Kidney (tissue), 14 donors: Measurements from ENCODE around the gene PPM1N. TPM values are rescaled to one million over a fixed set of nuclear protein-coding genes. Genes with fewer than 3 reads are reported as not detected.

Source experiments
- DNase-seq, 5 donors: peaks; one replicate each; pipeline ENCODE4 v3.0.0-alpha.2; 2013 to 2020
- FAIRE-seq: peaks from 2 replicates; lab custom pipeline; 2012; peaks lifted over from hg19 to GRCh38; lab: Jason Lieb, UNC
- H3K27ac ChIP-seq, 2 donors: one replicate each; pipeline ENCODE4 v1.7.0; 2013; ENCODE audit warnings: low read depth in 2 of 2, low read length in 2 of 2, inconsistent platforms in 1 of 2
- H3K27me3 ChIP-seq: one replicate; pipeline ENCODE4 v1.7.1; 2013; ENCODE audit warnings: low read length, inconsistent platforms; ENCODE audit not compliant: control insufficient read depth, insufficient read depth
- H3K36me3 ChIP-seq, 3 donors: one replicate each; pipeline versions ENCODE4 v1.7.0 to v1.7.1; 2013; ENCODE audit warnings: low read length in 3 of 3, control low read depth in 1 of 3, inconsistent platforms in 1 of 3; ENCODE audit not compliant: insufficient read depth in 3 of 3, control insufficient read depth in 2 of 3
- H3K4me1 ChIP-seq, 3 donors: one replicate each; pipeline versions ENCODE4 v1.7.0 to v1.7.1; 2013; ENCODE audit warnings: low read length in 3 of 3, inconsistent platforms in 1 of 3, low read depth in 1 of 3; ENCODE audit not compliant: control insufficient read depth in 2 of 3, insufficient read depth in 2 of 3
- H3K4me3 ChIP-seq, 3 donors: one replicate each; pipeline versions ENCODE4 v1.7.0 to v1.8.1; 2013; ENCODE audit warnings: low read length in 3 of 3, control low read depth in 1 of 3, inconsistent platforms in 1 of 3
- H3K9ac ChIP-seq, 3 donors: one replicate each; pipeline versions ENCODE4 v1.7.0 to v1.7.1; 2013; ENCODE audit warnings: low read length in 3 of 3, control low read depth in 1 of 3, inconsistent platforms in 1 of 3
- H3K9me3 ChIP-seq, 3 donors: one replicate each; pipeline versions ENCODE4 v1.7.0 to v1.7.1; 2013; ENCODE audit warnings: low read length in 3 of 3, control low read depth in 1 of 3, inconsistent platforms in 1 of 3; ENCODE audit not compliant: control insufficient read depth in 2 of 3, insufficient read depth in 1 of 3
- CTCF ChIP-seq: IDR thresholded peaks from 3 replicates; pipeline ENCODE4 v1.5.1; 2012; ENCODE audit warnings: mild to moderate bottlenecking, moderate library complexity, borderline replicate concordance; ENCODE audit not compliant: insufficient read depth; ENCODE audit errors: extremely low read depth
- intact Hi-C: fragments of 100-400 bp; cut with DNase I; formaldehyde crosslinking; loops from one replicate; pipeline ENCODE4 v1.11.1; 2022
- polyA plus RNA-seq: library from polyadenylated mRNA; stranded (reverse); fragments of 350-450 nt; fragmentation: Illumina TruSeq; extraction: RNeasy Lipid Tissue Mini Kit (QIAGEN cat#74804); gene quantifications from one replicate; pipeline ENCODE4 v1.2.3, GENCODE V29; 2014; ENCODE audit warnings: low read depth, low replicate concordance; ENCODE audit not compliant: insufficient read depth
- total RNA-seq: library from RNA; stranded (reverse); fragmentation: NEBNext Ultra II Directional; extraction: Animal tissue kit (Norgen Biotek cat#: 25700); gene quantifications from one replicate; pipeline ENCODE4 v1.2.1, GENCODE V29; 2021
- donor health status: control.
- donor health status: control.
- donor health status: control.
- donor health status: control.
- donor health status: control.
- donor health status: DM: yes; HTN: yes; CAD: no.
- donor health status: Normal renal cell carcinoma (clear cell type).

The PPM1N gene
- total and polyA plus RNA-seq, 2 donors from 2014 or later: 0.69 to 2.2 TPM

GRCh38 chr19:45477713-45478453 is 20.4 kb upstream of the PPM1N start:
- Histone ChIP-seq H3K9me3 (no peaks in the 10 kb centered on the region), H3K36me3 (no peaks in the 10 kb centered on the region), H3K4me3 (peak overlapping the region; percentile 60 to 94 (median 72)), H3K4me1 (peaks cover 0 to 6% (median 5%) of the 10 kb centered on the region in 3 donors), H3K27me3 (peaks cover 10% of the 10 kb centered on the region), H3K9ac (peak overlapping the region; percentile 12 to 70 (median 46)), H3K27ac (peak overlapping the region in 1 of 2 donors; percentile 94)
- no peak for TF ChIP-seq CTCF
- peak in 2 of 5 donors; percentile 34 to 46 for DNase-seq
- intact Hi-C loops: no loop called here
- no peak for FAIRE-seq

GRCh38 chr19:45478454-45479238 is 19.6 kb upstream of the PPM1N start:
- peaks cover 4% of the 10 kb centered on the region for H3K27me3 ChIP-seq
- DNase-seq: peak; percentile 91 to 96 (median 93)
- intact Hi-C loops: no loop called here
- peak; percentile 99 for TF ChIP-seq CTCF
- peaks cover 0 to 5% (median 4%) of the 10 kb centered on the region in 3 donors for H3K4me1 ChIP-seq
- peak; percentile 95 for FAIRE-seq
- peak overlapping the region; percentile 94 to 97 for H3K27ac ChIP-seq
- no peaks in the 10 kb centered on the region for H3K9me3 ChIP-seq
- peak overlapping the region; percentile 60 to 94 (median 72) for H3K4me3 ChIP-seq
- peak overlapping the region; percentile 46 to 95 (median 95) for H3K9ac ChIP-seq
- no peaks in the 10 kb centered on the region for H3K36me3 ChIP-seq

- intact Hi-C loops: loop anchor here (5.0 kb wide), 1 partner anchor 46 kb away; no protein-coding TSS in a partner anchor
- H3K27ac ChIP-seq: no peak overlapping the region
- FAIRE-seq: no peak
Observed at GRCh38 chr19:45483033-45483432, 15.2 kb upstream of the PPM1N start.

More at GRCh38 chr19:45483033-45483432, 15.2 kb upstream of the PPM1N start:
- no peak for TF ChIP-seq CTCF
- Histone ChIP-seq H3K9ac (no peak overlapping the region), H3K36me3 (no peaks in the 10 kb centered on the region), H3K9me3 (no peaks in the 10 kb centered on the region), H3K4me1 (peaks cover 0 to 3% (median under 1%) of the 10 kb centered on the region in 3 donors), H3K27me3 (no peaks in the 10 kb centered on the region), H3K4me3 (no peak overlapping the region)
- DNase-seq: no peak
